Iris pigment epithelial cell (primary cell): Measurements from ENCODE around the gene FBLN2.

ENCODE experiments used
- DNase-seq: peaks from one replicate; pipeline ENCODE4 v3.0.0-alpha.2; 2011; ENCODE audit warnings: low read depth

The FBLN2 gene

GRCh38 chr3:13567684-13568514, 19.0 kb downstream of the FBLN2 start:
- DNase-seq: no peak

DNA sequence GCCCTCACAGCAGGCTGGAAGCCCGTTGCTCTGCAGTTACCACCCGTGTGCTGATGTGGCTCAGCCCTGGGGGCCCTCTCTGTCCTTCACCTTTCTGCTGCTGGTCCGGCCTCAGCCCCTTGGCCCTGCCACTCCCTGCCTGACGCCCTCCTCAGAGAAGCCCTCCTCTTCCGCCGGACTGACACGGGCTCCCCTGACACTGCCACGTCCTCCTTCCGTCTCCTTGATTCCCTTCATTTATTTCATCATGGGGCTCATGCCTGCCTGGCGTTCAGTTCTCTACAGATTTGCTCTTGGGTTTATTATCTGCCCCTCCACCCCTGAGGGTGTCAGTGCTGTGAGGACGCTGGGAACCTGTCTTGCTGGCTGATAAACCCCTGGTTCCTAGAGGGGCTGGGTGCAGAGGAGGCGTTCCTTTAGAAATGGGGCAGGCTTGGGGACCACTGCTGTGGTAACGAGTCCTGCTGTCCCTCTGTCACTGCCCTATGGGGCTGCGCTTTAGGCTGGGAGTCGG, 19.6 kb downstream of the FBLN2 start:
- DNase-seq: no peak

DNA sequence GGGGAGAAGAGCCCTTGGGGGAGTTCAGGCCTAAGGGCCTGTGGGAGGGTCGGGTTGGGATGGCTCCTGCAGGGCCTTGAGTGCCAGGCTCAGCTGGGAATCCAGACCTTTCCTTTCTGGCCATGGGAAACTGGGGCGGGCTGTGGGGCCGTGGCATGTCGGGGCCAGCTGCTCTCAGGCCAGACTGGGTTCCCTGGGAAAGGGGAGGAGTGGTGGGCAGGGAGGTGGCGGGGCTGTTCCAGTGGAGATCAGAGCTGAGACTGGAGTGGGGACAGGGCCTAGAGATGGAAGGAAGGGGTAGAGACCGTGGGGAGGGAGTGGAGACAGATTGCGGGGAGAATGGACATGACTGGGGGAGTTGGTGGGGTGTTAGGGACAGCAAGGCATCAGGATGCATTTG, 20.3 kb downstream of the FBLN2 start:
- DNase-seq: no peak

DNA sequence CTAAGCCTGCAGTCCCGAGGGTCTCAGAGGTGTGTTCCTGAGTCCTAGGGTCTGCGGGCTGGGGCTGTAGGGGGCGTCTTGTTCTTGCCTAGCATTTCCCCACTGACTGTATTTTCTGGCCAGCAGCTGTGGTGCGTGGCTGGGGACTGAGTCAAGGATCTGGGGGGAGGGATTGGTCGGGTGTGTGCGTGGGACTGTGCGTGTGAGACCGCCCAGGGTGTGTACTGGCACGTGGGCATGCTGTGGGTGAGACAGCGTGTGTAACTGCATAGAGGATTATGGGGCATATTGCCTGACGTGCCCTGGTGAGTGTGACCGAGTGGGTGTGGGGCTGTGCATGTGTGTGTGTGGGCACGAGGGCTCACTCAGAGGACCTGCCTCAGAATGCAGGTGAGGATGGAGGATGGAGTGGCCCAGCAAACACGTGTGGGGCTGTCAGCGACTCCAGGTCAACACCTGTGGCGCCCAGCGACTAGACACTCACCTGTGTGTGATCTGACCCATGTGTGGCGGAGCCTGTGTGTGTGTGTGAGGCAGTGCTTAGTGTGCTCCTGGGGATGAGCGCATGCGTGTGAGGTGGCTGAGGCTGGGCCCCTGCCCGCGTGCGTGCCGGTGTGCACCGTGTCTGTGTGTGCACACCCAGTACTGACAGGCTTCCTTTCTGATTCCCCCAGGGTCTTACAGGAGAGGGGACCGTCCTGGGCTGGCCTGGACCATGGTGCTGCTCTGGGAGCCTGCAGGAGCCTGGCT, 20.9 kb downstream of the FBLN2 start:
- DNase-seq: no peak

DNA sequence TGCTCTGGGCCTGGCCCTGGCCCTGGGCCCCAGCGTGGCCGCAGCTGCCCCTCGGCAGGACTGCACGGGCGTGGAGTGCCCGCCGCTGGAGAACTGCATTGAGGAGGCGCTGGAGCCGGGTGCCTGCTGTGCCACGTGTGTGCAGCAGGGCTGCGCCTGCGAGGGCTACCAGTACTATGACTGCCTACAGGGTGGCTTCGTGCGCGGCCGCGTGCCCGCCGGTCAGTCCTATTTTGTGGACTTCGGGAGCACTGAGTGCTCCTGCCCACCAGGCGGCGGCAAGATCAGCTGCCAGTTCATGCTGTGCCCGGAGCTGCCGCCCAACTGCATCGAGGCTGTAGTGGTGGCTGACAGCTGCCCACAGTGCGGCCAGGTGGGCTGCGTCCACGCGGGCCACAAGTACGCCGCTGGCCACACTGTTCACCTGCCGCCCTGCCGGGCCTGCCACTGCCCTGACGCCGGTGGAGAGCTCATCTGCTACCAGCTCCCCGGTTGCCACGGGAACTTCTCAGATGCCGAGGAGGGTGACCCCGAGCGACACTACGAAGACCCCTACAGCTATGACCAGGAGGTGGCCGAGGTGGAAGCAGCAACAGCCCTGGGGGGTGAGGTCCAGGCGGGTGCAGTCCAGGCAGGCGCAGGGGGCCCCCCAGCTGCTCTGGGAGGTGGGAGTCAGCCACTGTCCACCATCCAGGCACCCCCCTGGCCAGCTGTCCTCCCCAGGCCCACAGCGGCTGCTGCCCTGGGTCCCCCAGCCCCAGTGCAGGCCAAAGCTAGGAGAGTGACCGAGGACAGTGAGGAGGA, 21.7 kb downstream of the FBLN2 start:
- DNase-seq: no peak

- no peak for DNase-seq
Measured at GRCh38 chr3:13571264-13571663, 22.3 kb downstream of the FBLN2 start.

DNA sequence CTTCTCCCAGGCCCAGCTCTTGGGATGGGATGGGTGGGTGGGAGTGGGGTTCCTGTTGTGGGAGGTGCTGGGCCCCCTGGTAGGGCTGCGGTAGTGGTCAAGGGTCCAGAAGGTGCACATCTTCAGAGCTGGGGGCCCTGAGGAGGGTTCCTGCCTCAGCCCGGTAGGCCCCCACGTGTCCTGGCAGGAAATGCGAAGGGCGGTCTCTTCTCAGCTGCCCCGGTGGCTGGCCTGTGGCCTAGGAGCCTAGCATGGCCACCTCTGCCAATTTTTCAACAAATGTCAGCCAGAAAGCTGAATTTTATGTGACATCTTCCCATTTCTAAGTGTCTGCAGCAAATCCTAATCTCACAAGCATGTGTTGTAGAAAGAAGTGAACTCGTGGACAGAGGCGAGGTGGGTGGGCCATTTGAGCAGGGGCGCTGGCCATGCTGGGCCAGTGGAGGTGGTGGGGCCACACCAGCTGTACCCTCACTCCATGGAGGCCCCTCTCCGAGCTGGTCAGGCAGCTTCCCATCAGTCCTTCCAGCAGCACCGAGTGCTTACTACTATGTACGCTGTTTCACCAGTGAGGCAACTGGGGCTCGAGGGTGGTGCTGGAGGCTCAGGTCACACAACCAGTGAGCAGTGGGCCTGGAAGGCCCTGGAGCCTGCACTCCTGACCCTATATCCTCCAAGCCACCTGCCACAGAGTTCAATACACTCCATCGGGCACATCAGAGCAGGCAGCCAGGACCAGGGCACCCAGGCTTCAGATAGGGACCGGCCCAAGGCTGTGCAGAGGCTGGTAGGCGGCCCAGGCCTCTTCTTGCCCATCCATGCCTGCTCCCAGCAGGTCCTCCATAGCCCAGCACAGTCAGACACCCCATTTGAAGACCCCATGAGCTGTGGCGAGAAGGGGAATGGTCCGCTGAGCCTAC, 23.2 kb downstream of the FBLN2 start:
- no peak for DNase-seq

- DNase-seq: no peak
Measured at GRCh38 chr3:13572926-13573623, 24.1 kb downstream of the FBLN2 start.

DNA sequence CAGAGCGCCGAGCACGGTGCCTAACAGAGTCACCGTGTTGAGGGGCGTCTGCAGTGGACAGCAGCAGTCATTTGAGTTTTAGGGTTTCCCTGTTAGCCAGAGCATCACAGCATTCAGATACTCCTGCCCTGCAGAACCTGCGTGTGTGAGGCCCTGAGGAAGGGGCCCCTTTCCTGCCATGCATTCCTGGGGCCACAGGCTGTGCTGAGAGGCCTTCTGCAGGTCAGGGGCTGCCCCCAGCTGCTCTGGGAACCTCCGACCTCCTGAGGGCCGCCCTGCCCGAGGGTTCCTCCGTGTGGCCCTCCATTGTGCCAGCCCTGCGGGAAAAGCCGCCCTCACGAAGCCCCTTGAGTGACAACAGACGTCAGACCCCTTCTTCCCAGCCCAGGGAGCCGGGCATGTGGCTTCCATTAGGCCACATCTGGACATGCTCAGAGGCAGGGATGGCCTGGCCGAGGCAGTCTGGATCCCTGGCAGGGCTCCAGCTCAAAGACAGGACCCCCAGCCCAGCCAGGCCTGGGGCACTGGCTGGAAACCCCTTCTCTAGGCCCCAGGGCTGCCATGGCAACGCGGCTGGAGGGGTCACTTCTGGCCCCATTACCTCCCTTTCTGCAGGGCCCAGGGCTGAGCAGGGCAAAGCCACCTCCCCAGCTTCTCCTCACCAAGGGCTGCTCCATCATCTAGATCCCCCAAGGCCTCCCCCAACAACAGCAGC, 25.3 kb downstream of the FBLN2 start:
- DNase-seq: no peak

GRCh38 chr3:13574798-13575451, 26.0 kb downstream of the FBLN2 start:
- peak; percentile 14 for DNase-seq

- DNase-seq: no peak
Measured at GRCh38 chr3:13575459-13576061, 26.6 kb downstream of the FBLN2 start.

GRCh38 chr3:13577181-13578121, 28.5 kb downstream of the FBLN2 start:
- no peak for DNase-seq

- no peak for DNase-seq
Measured at GRCh38 chr3:13578251-13578650, 29.3 kb downstream of the FBLN2 start.

- peak; percentile 88 for DNase-seq
Measured at GRCh38 chr3:13579063-13579462, 30.1 kb downstream of the FBLN2 start.

DNA sequence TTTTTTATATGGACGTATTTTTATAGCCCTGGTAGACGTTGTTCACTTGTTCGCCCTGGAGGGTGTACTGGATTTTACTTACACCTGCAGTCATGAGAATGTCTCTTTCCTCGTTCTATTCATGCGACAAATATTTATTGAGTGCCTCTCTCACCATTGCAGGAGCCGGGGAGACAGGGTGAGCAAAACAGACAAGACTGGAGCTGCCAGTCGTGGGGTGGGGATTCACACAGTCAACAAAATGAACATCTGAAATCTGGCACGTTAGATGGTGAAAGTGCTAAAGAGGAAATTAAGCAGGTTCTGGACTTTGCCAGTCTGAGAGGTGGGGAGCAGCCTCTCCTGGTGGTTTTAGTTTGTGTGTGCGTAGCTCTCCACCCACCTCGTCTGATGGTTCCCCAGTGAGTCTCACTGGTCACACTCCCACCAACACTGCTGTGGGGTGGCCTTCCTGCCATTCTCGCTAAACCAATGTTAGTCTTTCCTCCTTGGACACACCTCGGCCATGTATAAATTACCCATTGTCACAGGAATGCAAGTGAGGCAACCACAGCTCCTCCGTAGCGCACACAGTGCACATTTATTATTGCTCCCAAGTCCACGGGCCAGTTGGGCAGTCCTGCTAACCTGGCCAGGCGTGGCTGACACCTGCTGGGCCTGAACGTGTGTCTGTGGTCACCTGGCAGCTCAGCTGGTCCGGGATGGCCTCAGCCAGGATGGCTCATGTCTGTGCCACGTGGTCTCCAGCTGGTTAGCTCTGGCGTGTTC, 31.5 kb downstream of the FBLN2 start:
- DNase-seq: no peak

DNA sequence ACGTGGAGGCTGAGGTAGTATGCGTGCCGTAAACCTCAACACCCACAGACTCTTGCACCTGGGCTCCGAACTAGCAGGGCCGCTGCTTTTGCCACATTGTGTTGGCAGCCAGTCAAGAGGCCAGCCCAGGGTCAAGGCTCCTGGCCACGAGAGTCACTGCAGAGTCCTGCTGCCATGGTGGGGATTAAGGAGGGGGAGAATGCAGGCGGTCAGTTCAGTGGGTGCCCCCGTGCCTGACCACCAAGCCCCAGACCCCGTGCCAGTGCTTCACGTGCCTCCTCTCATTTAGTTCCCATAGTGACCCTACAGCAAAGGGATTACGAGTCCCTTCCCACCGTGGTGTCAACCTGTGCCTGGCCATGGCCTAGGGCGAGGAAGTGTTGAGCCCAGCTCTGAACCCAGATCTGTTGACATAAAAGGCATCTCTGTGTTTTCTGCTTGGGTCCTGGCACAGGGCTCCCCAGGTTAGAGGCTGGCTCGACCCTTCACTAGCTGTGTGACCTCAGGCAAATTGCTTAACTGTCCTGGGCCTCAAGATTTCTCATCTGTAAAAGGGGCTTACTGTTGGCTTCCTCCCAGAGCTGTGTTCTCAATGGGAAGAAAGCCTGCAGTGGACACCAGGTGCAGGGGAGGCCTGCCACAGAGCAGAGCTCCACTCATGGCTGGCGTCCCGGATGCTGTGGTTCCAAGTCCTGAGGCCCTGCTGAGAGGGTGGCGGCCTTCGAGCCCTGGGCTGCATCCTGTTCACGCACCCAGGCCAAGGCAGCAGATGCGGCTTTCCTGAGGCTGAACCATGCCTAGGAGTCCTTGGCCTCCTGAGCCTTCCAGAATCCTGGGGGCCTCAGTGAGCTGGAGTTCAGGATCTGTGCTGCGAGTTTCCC, 32.8 kb downstream of the FBLN2 start:
- no peak for DNase-seq
